K562 (cell line): Measurements from ENCODE around the gene MGRN1. TPM values are rescaled to one million over a fixed set of nuclear protein-coding genes. Genes with fewer than 3 reads are reported as not detected.

Experiments used
- BACH1 ChIP-seq: fragments of 200-800 bp; sonication (Bioruptor generic); IDR thresholded peaks from 2 replicates; pipeline ENCODE4 v1.6.1; 2016; ENCODE audit warnings: missing genetic modification characterization, missing compliant biosample characterization
- CREB3 ChIP-seq: fragments of 450-650 bp; conservative IDR thresholded peaks from 2 replicates; pipeline ENCODE4 v1.6.1; 2016; ENCODE audit warnings: missing genetic modification characterization, low read depth, mild to moderate bottlenecking, missing compliant biosample characterization, moderate library complexity
- CTCF ChIP-seq, 3 experiments: IDR thresholded peaks in 2 of 3; conservative IDR thresholded peaks in 1 of 3; 2 replicates each; pipeline ENCODE4 v1.5.1; 2011 to 2012; ENCODE audit warnings: low read length in 3 of 3, mild to moderate bottlenecking in 3 of 3, control low read depth in 2 of 3, improper control_type of control experiment in 1 of 3, inconsistent platforms in 1 of 3, low read depth in 1 of 3, mixed read lengths in 1 of 3, moderate library complexity in 1 of 3; ENCODE audit not compliant: insufficient read depth in 2 of 3
- CXXC5 ChIP-seq: fragments of 250-450 bp; sonication (Bioruptor Pico); IDR thresholded peaks from 2 replicates; pipeline ENCODE4 v1.8.0; 2022; ENCODE audit warnings: inconsistent platforms, mild to moderate bottlenecking, moderate library complexity
- RBBP5 ChIP-seq: fragments of 200-600 bp; sonication (generic); IDR thresholded peaks from 2 replicates; pipeline ENCODE4 v1.6.1; 2012; ENCODE audit warnings: borderline replicate concordance, mild to moderate bottlenecking, low read length, control low read depth, inconsistent platforms; ENCODE audit not compliant: insufficient read depth, poor library complexity, severe bottlenecking
- UBTF ChIP-seq, 2 experiments: IDR thresholded peaks; 2 replicates each; pipeline ENCODE4 v1.6.1; 2012; ENCODE audit warnings: improper control_type of control experiment in 2 of 2, low read depth in 2 of 2, low read length in 2 of 2, borderline replicate concordance in 1 of 2
- ZC3H11A ChIP-seq: IDR thresholded peaks from 2 replicates; pipeline ENCODE4 v1.6.1; 2012; ENCODE audit warnings: low read depth, low read length, improper control_type of control experiment
- ZNF121 ChIP-seq: sonication (generic); formaldehyde crosslinking; conservative IDR thresholded peaks from 2 replicates; pipeline ENCODE4 v1.8.0; 2022; ENCODE audit warnings: missing genetic modification reagents
- ZNF174 ChIP-seq: fragments of 250-450 bp; sonication (Bioruptor Pico); IDR thresholded peaks from 2 replicates; pipeline ENCODE4 v1.4.0; 2020; ENCODE audit warnings: mild to moderate bottlenecking
- polyA plus RNA-seq, 8 experiments: library from polyadenylated mRNA; depleted of rRNA in 4 of 8; stranded (reverse) in 5 of 8; unstranded in 3 of 8; fragments of >200 nt; fragmentation: Nextera tagmentation in 2 of 8; fragmentation: Illumina TruSeq in 1 of 8; extraction: Ambion mirVana in 2 of 8; extraction: Trizol in 1 of 8; gene quantifications; 2 replicates each; pipeline versions ENCODE4 v1.2.1 to v1.2.3, GENCODE V29; 2011 to 2014; ENCODE audit warnings: inconsistent platforms in 1 of 8, missing spikeins in 1 of 8
- total RNA-seq, 7 experiments: library from RNA; depleted of rRNA in 6 of 7; stranded (reverse); fragments of >200 nt in 6 of 7; fragmentation: Illumina TruSeq in 2 of 7; extraction: Trizol in 2 of 7; gene quantifications; 2 replicates each; pipeline versions ENCODE4 v1.2.1 to v1.2.3, GENCODE V29; 2011 to 2021; ENCODE audit warnings: low replicate concordance in 1 of 7
- TF ChIP-seq, protein P1 (sequence below): fragments of 450-650 bp; formaldehyde crosslinking; IDR thresholded peaks from 2 replicates; pipeline ENCODE4 v1.4.0; 2020; ENCODE audit warnings: mild to moderate bottlenecking

Gene MGRN1
- total and polyA plus RNA-seq, 9 of the 15 experiments (the other 6 are each of a cell fraction or from before 2014, with no cell fraction given) = 0.15 to 37.9 (median 6.0) TPM

DNA sequence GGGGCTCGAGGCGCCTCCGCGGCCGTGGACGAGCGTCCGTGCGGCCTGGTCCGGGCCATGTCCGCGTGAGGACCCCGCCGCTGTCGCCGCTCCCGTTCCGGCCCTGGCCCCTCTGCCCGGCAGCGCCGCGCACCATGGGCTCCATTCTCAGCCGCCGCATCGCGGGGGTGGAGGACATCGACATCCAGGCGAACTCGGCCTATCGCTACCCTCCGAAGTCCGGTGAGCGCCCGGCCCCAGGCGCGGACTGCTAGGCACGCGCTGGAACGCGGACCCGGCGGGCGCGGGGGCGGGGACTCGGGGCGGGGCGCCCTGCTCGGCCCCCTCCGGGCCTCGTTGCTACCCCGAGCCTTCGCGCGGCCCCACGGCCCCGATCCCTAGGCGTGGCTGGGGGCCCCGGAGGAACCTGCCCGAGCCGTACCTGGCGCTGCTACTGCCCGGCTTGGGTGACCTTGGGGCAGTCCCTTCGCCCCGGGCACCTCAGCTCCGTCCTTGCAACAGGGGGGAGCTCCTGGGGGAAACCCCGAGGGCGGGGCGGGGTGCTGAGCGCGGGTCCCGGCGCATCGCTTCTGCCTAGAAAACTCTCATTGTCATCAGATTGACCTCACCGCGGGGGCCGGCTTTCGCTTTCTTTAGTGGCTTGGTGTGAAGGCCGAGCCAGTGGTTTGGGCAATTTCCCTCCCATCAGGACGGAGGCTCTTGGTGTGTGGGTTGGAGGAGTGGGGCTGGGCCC is 367 bp downstream of the MGRN1 start (continued):
- TF ChIP-seq CTCF (IDR thresholded peaks at IDR 0.05 in 2 of 3, conservative IDR thresholded peaks at IDR 0.05 in 1 of 3; ENCODE audit: insufficient read depth in 2 of 3, low read depth in 1 of 3, low read length in 3 of 3) (no peak), ZNF174 (CRISPR knock-in tag) (no peak), ZNF121 (CRISPR knock-in tag) (no peak), UBTF (IDR thresholded peaks at IDR 0.05; ENCODE audit: borderline replicate concordance in 1 of 2, low read depth in 2 of 2, low read length in 2 of 2) (0 out of 4 replicates have a peak, but pooled peaks have one; percentile 34 to 44), CXXC5 (peak; percentile 59; the same call in 1 of the 2 replicates), CREB3 (no peak), ZC3H11A (no peak), RBBP5 (peak; percentile 94), BACH1 (tag) (no peak)
- TF ChIP-seq, protein P1, sequence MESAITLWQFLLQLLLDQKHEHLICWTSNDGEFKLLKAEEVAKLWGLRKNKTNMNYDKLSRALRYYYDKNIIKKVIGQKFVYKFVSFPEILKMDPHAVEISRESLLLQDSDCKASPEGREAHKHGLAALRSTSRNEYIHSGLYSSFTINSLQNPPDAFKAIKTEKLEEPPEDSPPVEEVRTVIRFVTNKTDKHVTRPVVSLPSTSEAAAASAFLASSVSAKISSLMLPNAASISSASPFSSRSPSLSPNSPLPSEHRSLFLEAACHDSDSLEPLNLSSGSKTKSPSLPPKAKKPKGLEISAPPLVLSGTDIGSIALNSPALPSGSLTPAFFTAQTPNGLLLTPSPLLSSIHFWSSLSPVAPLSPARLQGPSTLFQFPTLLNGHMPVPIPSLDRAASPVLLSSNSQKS (CRISPR knock-in tag) = no peak
